Transverse colon (tissue), 4 donors: ENCODE results near the gene MRPL28.

Source experiments
- POLR2A ChIP-seq: fragments of 450-650 bp; IDR thresholded peaks from one replicate; pipeline ENCODE4 v1.6.1; 2016; ENCODE audit warnings: antibody characterized with exemption, mild to moderate bottlenecking, moderate library complexity
- POLR2AphosphoS5 ChIP-seq, 3 donors: sonication (generic); formaldehyde crosslinking; IDR thresholded peaks; one replicate each; pipeline ENCODE4 v1.6.1; 2016; ENCODE audit warnings: antibody characterized with exemption in 3 of 3
- TF ChIP-seq, protein P1 (sequence below), 5 experiments: fragments of 200-600 bp in 3 of 5; fragments of 450-650 bp in 2 of 5; sonication (generic) in 3 of 5; IDR thresholded peaks; 1 replicate in 2 of 5; 2 replicates in 3 of 5; pipeline ENCODE4 v1.5.1; 2016 to 2017; ENCODE audit warnings: antibody characterized with exemption in 5 of 5, inconsistent platforms in 3 of 5, mild to moderate bottlenecking in 2 of 5, moderate library complexity in 1 of 5

DNA sequence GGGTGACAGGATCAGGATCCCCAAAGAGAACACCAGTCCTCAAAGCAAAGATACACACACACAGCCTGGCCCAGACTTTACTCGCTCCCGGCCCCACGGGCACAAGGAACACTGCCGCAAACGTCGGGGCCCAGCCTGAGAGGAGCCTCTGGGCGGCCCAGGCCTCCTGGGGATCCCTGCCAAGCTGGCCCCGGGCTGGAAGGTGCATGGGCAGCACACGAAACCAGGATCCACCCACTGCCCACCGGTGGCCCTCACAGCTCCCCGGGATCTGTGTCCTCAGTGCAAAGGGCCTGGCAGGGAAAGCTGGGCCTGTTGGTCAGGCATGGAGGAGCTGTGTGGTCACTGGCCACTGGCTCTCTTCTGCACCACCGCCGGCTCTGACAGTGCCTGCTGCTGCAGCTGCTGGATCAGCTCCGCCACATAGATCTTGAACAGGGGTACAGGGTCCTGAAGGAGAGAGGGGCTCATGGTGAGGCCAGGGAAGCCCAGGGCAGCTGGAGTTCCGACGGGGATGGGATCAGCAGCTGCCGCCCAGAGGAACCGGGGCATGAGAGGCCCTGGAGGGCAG lies 2.9 kb downstream of the MRPL28 start:
- TF ChIP-seq, protein P1, sequence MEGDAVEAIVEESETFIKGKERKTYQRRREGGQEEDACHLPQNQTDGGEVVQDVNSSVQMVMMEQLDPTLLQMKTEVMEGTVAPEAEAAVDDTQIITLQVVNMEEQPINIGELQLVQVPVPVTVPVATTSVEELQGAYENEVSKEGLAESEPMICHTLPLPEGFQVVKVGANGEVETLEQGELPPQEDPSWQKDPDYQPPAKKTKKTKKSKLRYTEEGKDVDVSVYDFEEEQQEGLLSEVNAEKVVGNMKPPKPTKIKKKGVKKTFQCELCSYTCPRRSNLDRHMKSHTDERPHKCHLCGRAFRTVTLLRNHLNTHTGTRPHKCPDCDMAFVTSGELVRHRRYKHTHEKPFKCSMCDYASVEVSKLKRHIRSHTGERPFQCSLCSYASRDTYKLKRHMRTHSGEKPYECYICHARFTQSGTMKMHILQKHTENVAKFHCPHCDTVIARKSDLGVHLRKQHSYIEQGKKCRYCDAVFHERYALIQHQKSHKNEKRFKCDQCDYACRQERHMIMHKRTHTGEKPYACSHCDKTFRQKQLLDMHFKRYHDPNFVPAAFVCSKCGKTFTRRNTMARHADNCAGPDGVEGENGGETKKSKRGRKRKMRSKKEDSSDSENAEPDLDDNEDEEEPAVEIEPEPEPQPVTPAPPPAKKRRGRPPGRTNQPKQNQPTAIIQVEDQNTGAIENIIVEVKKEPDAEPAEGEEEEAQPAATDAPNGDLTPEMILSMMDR (IDR thresholded peaks at IDR 0.05) = no peak
- no peak for TF ChIP-seq POLR2A
- TF ChIP-seq POLR2AphosphoS5 (IDR thresholded peaks at IDR 0.05) = no peak
